ENCODE results near the gene KIF1A.
A peak's percentile ranks its signal among the peaks of the same experiment; 100 is the strongest.

Gene KIF1A

GRCh38 chr2:240819858-240820606, at the start of gene KIF1A:
Gene KIF1A (minus strand): TSS chr2:240820219. CDS start chr2:240797752, 22,467 bp downstream.
- DNase-seq (ENCODE audit: low spot score), result no peak

DNA sequence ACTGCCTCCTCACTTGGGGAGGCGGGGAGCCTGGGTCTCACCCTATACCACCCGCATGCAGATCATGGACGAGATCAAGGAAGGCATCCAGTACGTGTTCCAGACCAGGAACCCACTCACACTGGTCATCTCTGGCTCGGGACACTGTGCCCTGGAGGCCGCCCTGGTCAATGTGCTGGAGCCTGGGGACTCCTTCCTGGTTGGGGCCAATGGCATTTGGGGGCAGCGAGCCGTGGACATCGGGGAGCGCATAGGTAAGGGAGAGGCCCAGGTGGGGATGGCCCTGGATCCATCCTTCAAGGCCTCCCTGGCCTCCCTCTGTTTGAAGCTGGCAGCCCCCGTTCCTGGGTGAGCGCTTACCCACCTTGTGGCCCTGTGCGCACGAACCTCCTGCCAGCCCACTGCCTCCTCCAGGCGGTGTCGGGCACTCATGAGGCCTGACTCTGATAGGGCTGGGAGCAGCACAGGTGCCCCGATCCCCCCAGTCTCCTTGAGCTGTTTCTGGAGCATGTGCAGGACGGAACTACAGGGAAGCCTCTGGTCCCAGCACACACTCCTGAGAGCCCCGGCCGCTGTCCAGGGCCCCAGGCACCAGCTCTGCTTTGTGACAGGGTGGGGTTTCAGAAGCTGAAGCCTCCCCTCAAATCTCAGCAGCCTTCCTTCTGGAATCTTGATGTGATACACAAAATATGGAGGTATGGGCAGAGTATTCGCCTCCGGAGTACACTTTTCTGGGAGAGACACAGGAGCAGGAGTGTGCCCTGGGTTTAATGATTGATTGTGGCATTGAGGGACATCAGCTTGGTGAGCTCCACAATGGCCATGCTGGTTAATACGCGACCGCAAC, 49.3 kb upstream of the KIF1A start:
- no peak for DNase-seq (ENCODE audit: low spot score)

DNA sequence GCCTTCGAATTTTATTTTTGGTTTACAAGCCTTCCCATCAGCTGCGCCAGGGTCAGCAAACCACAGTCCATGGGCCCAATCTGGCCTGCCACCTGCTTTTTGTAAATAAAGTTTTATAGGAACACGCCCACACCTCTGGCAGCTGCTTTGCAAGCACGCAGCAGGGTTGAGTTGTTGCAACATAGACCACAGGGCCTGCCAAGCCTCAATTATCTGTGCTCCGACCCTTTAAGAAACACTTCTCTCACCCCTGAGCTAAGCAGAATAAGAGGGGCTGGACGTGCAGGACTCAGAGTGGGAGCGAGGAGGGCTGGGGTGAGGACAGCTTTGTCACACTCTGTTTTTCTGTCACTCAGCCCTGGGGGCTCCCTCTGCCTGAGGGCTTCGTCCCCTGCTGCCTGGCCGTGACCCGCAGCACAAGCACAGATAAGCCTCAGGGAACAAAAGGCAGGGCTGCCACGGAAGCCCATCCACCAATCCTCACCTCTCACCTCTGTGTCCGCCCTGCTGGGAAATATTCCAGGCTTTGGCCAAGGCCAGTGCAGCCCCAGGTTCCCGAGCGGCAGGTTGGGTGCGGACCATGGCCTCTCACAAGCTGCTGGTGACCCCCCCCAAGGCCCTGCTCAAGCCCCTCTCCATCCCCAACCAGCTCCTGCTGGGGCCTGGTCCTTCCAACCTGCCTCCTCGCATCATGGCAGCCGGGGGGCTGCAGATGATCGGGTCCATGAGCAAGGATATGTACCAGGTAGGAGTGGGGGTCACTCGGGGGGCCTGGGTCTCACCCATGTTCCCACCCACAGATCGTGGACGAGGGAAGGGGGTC, 48.5 kb upstream of the KIF1A start, which contains the start of gene AGXT:
AGXT (plus strand) TSS at position 539 of the 823 bp plus-strand sequence; CDS start at position 581, 42 bp downstream.
- no peak for DNase-seq (ENCODE audit: low spot score)

DNA sequence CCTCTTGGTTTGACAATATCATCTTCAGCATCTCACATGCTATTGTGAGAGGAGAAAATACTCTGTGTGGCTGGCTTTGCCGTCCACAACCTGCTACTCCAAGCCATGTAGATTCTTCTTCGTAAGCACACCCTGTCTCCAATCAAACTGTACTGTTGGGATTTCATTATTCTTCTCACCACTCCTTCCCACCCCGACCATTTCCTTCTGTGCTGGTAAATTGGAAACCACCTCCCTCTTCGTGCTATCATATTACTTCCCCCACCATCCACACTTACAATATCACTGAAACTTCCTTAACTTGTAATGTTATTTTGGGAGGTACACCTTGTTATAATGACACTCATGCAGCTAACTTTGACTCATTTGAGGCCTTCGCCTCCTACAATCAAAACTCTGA, 45.4 kb upstream of the KIF1A start:
- DNase-seq (ENCODE audit: low spot score), result no peak

- no peak for DNase-seq (ENCODE audit: low spot score)
Observed at GRCh38 chr2:240864475-240864874, 44.5 kb upstream of the KIF1A start.

- no peak for DNase-seq (ENCODE audit: low spot score)
Observed at GRCh38 chr2:240861547-240861946, 41.5 kb upstream of the KIF1A start.

DNA sequence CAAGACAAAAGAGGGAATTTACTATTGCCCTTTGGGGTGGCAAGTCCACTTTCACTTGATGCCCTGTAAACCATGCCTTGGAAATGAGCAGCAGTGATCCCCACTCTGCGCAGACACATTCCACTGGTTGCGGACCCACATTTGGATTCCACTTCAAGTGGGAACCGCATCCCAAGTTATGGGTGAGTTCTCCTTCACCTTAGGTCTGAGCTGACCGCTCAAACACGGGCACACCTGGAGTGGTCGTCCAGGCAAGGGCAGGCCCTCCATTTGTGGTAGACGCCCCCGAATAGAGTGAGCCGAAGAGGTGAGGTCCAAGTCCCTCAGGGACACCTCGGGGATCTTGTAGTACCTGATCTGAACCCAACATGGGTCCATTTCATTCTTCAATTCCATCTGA, 38.9 kb upstream of the KIF1A start:
- DNase-seq (ENCODE audit: low spot score), result no peak

- no peak for DNase-seq (ENCODE audit: low spot score)
Observed at GRCh38 chr2:240858321-240858720, 38.3 kb upstream of the KIF1A start.

DNA sequence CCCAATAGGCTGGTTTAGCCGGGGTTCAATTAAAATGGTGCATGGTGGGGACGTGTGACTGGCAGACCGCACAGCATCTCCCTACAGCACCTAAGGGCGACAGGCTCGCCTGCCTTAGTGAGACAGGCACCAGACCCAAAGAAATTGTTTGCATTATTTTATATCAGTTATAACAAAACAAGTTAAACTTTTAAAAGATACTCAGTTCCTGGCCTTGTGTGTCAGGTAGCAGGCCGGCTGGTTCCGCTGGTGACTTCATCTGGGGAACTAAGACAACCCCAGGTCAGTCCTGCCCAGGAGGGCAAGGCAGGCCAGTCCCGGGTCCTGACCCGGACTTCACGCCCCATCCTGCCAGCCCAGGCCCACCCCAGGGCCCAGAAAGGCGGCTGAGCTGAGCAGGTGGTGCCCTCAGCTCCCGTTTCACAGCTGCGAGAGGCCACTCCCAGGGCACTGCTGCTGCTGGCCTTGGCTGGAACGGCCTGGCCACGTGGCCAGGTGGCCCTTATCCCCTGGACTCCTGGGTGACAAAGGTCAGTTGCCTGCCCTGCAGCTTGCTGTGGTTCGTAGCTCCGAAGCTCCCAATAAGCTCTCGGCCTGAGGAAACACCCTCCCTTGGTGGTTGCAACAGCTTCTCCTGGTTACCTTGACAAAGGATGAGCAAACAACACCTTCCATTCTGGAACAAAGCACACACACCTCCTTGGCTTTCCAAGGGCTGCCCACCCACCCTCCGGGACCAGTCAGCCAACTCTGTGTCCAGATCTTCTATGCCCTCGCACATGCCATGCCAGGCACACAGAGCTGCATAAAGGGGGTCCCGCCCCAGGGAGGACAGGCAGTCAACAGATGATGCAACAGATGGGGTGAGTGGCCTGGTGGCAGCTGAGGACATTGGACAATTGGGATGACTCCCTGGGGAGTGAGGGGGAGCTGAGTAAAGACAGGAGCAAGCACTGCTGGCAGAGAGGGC, 37.3 kb upstream of the KIF1A start:
- DNase-seq (ENCODE audit: low spot score), result no peak

DNA sequence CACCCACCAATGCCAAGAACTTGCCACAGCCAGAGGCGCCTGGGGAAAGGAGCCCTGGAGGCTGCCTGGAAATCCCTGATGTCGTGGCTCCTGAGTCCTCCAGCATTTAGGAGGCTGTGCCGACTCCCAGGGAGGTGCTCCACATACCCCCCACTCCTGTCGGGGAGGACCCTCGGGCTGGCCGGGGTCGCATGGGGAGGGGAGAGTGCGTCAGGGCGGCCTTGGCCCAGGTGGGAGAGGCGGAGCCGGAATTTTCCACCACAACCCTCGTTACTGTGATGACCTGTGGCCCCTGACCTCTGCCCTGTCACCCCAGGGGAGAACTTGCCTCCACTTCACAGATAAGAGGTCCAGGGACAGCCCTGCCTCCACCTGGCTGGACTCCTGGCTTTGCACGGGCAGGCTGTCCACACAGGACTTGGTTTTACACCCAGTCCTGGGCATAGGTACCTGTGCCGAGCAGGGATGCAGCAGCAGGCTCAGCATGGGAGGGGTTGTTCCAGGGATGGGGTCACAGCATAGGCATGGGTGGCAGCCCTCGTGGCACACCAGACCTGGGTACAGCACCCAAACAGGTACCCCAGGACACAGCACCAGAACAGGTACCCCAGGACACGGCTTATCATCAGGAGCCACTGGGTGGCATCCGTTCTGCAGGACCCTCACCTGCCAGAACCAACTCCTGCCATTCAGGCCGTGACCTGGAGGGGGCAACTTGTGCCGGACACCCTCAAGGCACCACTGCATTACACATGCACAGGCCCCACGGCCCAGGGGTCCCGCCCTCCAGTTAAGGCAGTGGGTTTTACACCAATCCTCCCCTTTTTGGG, 36.3 kb upstream of the KIF1A start:
- no peak for DNase-seq (ENCODE audit: low spot score)

DNA sequence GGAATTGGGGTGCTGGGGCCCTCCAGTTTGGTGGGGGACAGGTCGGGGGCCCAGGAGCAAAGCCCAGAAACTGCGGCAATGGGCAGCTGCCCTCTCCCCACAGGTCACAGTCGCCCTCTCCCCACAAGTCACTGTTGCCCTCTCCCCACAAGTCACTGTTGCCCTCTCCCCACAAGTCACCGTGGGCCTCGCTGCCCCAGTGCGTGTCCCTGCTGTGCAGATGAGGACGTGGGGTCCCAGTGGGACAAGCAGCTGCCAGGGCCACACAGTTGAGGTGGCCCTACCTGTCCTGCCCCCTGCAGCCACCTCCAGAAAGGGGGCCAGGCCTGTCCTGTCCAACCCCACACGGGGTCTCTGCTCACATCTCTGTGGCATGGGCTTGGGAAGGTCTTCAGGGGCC, 35.7 kb upstream of the KIF1A start:
- no peak for DNase-seq (ENCODE audit: low spot score)

GRCh38 chr2:240852671-240853314, 32.8 kb upstream of the KIF1A start:
- no peak for DNase-seq (ENCODE audit: low spot score)

GRCh38 chr2:240851078-240851991, 31.3 kb upstream of the KIF1A start:
- peak; percentile 68 for DNase-seq (ENCODE audit: low spot score)

DNA sequence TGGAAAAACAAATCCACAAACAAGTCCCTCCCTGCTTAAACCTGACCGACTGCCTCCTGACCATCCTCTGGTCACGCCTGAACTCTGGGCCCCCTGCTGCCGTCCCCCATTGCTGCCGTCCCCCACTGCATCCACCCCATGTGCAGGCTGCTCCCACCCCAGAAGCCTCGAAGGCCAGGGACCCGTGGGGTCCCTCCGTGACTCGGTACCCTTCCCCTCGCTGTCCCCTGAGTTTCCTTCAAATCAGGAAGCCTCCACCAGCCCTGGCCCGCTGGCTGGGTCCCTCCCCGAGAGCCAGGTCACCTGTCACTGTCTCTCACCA, 30.7 kb upstream of the KIF1A start:
- DNase-seq (ENCODE audit: low spot score), result no peak

- no peak for DNase-seq (ENCODE audit: low spot score)
Observed at GRCh38 chr2:240850026-240850425, 30.0 kb upstream of the KIF1A start.

- no peak for DNase-seq (ENCODE audit: low spot score)
Observed at GRCh38 chr2:240848900-240849680, 29.1 kb upstream of the KIF1A start.

DNA sequence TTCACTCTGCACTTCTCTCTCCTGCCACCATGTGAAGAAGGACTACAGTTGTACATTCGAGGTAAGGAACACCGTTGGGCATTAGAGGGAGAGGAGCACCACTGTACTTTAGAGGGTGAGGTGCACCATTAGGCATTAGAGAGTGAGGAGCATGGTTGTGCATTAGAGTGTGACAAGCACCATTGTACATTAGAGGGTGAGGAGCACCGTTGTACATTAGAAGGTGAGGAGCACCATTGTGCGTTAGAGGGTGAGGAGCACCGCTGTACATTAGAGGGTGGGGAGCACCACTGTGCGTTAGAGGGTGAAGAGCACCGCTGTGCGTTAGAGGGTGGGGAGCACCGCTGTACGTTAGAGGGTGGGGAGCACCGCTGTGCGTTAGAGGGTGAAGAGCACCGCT, 27.8 kb upstream of the KIF1A start:
- DNase-seq (ENCODE audit: low spot score), result no peak

Data from kidney capillary endothelial cell (primary cell).